Measurements from ENCODE around the gene TRIML2. TPM values are rescaled to one million over a fixed set of nuclear protein-coding genes. Genes with fewer than 3 reads are reported as not detected.

Gene TRIML2
- polyA plus RNA-seq, 1 of the 3 experiments (the other 2 are of a cell fraction), result not detected

- H3K79me2 ChIP-seq (ENCODE audit: insufficient read depth), result no peaks in the 10 kb centered on the region
- no peaks in the 10 kb centered on the region for H3F3A ChIP-seq (replicated peaks; ENCODE audit: insufficient read depth)
- no peaks in the 10 kb centered on the region for H4K20me1 ChIP-seq (ENCODE audit: insufficient read depth)
- no peak within 1 kb of the TSS for H3K9ac ChIP-seq
- CTCF ChIA-PET, result no interaction called here
- TF ChIP-seq FOXJ3 (CRISPR knock-in tag; IDR thresholded peaks at IDR 0.05) (no peak), REST (IDR thresholded peaks at IDR 0.05; ENCODE audit: low read depth, low read length) (no peak), GATA2 (CRISPR knock-in tag; IDR thresholded peaks at IDR 0.05) (no peak), SIN3A (IDR thresholded peaks at IDR 0.05; ENCODE audit: borderline replicate concordance, low read depth, low read length) (no peak)
- H3K9me2 ChIP-seq, result no peaks in the 10 kb centered on the region
- no peak within 1 kb of the TSS for H2AFZ ChIP-seq (ENCODE audit: low read depth)
- H3K4me1 ChIP-seq (ENCODE audit: control insufficient read depth in 1 of 2, insufficient read depth in 2 of 2, low read depth in 1 of 2, low read length in 1 of 2), result no peaks in the 10 kb centered on the region
- DNase-seq, result no peak
- no peak within 1 kb of the TSS for H3K4me2 ChIP-seq
- no peak within 1 kb of the TSS for H3K4me3 ChIP-seq (ENCODE audit: low read depth in 2 of 2, low read length in 1 of 2)
- no peaks in the 10 kb centered on the region for H3K36me3 ChIP-seq (replicated peaks in 1 of 2; ENCODE audit: control insufficient read depth in 1 of 2, insufficient read depth in 2 of 2, low read length in 1 of 2)
- H3K27me3 ChIP-seq (ENCODE audit: insufficient read depth), result no peaks in the 10 kb centered on the region
- no peaks in the 10 kb centered on the region for H3K9me3 ChIP-seq
- no peak within 1 kb of the TSS for H3K27ac ChIP-seq (ENCODE audit: low read depth in 2 of 2, low read length in 1 of 2)
- WGBS (ENCODE audit: low lambda C conversion rate), result 83% methylated on average over 3 of the region's 3 CpGs
- POLR2A ChIA-PET, result no interaction called here
These were observed 29.7 kb upstream of the TRIML2 start, which contains the start of gene TRIML1 for GRCh38 chr4:188139141-188139540. Gene TRIML1, plus strand, starts transcription at chr4:188139441. Its CDS starts 118 bp downstream, at chr4:188139559.

GRCh38 chr4:188138227-188138626 is 28.8 kb upstream of the TRIML2 start:
- Histone ChIP-seq H4K20me1 (ENCODE audit: insufficient read depth) (no peaks in the 10 kb centered on the region), H3K27me3 (ENCODE audit: insufficient read depth) (no peaks in the 10 kb centered on the region), H3K9me3 (no peaks in the 10 kb centered on the region), H2AFZ (ENCODE audit: low read depth) (no peak overlapping the region), H3K4me2 (no peak overlapping the region), H3K9me2 (no peaks in the 10 kb centered on the region), H3K79me2 (ENCODE audit: insufficient read depth) (no peaks in the 10 kb centered on the region), H3F3A (replicated peaks; ENCODE audit: insufficient read depth) (no peaks in the 10 kb centered on the region), H3K27ac (ENCODE audit: low read depth in 2 of 2, low read length in 1 of 2) (no peak overlapping the region), H3K4me1 (ENCODE audit: control insufficient read depth in 1 of 2, insufficient read depth in 2 of 2, low read depth in 1 of 2, low read length in 1 of 2) (no peaks in the 10 kb centered on the region), H3K9ac (no peak overlapping the region), H3K4me3 (ENCODE audit: low read depth in 2 of 2, low read length in 1 of 2) (no peak overlapping the region), H3K36me3 (replicated peaks in 1 of 2; ENCODE audit: control insufficient read depth in 1 of 2, insufficient read depth in 2 of 2, low read length in 1 of 2) (no peaks in the 10 kb centered on the region)
- ChIA-PET POLR2A (no interaction called here), CTCF (interaction anchor here (0.6 kb wide), 2 partner anchors 278 to 531 kb away, joined by 3 read pairs; no protein-coding TSS in a partner anchor)
- no peak for DNase-seq
- TF ChIP-seq RCOR1 (IDR thresholded peaks at IDR 0.05; ENCODE audit: low read length), result no peak
- 38% methylated on average over 10 of the region's 10 CpGs for WGBS (ENCODE audit: low lambda C conversion rate)

DNA sequence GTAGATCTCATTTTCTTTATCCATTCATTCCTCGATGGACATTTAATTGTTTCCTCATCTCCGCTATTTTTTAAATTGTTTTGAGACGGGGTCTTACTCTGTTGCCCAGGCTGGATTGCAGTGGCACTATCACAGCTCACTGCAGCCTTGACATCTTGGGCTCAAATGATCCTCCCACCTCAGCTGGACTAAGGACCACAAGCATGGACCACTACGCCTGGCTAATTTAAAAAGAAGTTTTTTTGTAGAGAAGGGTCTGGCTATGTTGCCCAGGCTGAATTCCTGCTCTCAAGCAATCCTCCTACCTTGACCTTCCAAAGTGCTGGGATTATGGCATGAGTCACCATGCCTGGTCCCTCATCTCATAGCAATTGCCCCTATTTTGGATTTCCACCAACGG is 22.8 kb upstream of the TRIML2 start:
- Histone ChIP-seq H3K27ac (ENCODE audit: low read depth in 2 of 2, low read length in 1 of 2) (no peak overlapping the region), H3K4me3 (ENCODE audit: low read depth in 2 of 2, low read length in 1 of 2) (no peak overlapping the region), H3K27me3 (ENCODE audit: insufficient read depth) (no peaks in the 10 kb centered on the region), H3F3A (replicated peaks; ENCODE audit: insufficient read depth) (no peaks in the 10 kb centered on the region), H3K4me1 (ENCODE audit: control insufficient read depth in 1 of 2, insufficient read depth in 2 of 2, low read depth in 1 of 2, low read length in 1 of 2) (no peaks in the 10 kb centered on the region), H3K36me3 (replicated peaks in 1 of 2; ENCODE audit: control insufficient read depth in 1 of 2, insufficient read depth in 2 of 2, low read length in 1 of 2) (no peaks in the 10 kb centered on the region), H3K9me2 (no peaks in the 10 kb centered on the region), H3K4me2 (no peak overlapping the region), H4K20me1 (ENCODE audit: insufficient read depth) (no peaks in the 10 kb centered on the region), H3K9me3 (no peaks in the 10 kb centered on the region), H3K9ac (no peak overlapping the region), H3K79me2 (ENCODE audit: insufficient read depth) (no peaks in the 10 kb centered on the region), H2AFZ (ENCODE audit: low read depth) (no peak overlapping the region)
- DNase-seq, result no peak
- 43% methylated on average over 5 of the region's 5 CpGs for WGBS (ENCODE audit: low lambda C conversion rate)
- ChIA-PET CTCF (no interaction called here), POLR2A (no interaction called here)
- TF ChIP-seq MXI1 (IDR thresholded peaks at IDR 0.05; ENCODE audit: low read depth, low read length), result no peak
- no peak for TF ChIP-seq YY1 (IDR thresholded peaks at IDR 0.05; ENCODE audit: low read depth)
- TF ChIP-seq RFX5 (IDR thresholded peaks at IDR 0.05; ENCODE audit: low read length), result no peak
- TF ChIP-seq, protein P1, sequence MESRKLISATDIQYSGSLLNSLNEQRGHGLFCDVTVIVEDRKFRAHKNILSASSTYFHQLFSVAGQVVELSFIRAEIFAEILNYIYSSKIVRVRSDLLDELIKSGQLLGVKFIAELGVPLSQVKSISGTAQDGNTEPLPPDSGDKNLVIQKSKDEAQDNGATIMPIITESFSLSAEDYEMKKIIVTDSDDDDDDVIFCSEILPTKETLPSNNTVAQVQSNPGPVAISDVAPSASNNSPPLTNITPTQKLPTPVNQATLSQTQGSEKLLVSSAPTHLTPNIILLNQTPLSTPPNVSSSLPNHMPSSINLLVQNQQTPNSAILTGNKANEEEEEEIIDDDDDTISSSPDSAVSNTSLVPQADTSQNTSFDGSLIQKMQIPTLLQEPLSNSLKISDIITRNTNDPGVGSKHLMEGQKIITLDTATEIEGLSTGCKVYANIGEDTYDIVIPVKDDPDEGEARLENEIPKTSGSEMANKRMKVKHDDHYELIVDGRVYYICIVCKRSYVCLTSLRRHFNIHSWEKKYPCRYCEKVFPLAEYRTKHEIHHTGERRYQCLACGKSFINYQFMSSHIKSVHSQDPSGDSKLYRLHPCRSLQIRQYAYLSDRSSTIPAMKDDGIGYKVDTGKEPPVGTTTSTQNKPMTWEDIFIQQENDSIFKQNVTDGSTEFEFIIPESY (IDR thresholded peaks at IDR 0.05; ENCODE audit: borderline replicate concordance, low read depth), result no peak
- TF ChIP-seq POLR2AphosphoS5 (IDR thresholded peaks at IDR 0.05; ENCODE audit: low read depth, low read length), result no peak
- TF ChIP-seq RCOR1 (IDR thresholded peaks at IDR 0.05; ENCODE audit: low read length), result no peak
- TF ChIP-seq, protein P2, sequence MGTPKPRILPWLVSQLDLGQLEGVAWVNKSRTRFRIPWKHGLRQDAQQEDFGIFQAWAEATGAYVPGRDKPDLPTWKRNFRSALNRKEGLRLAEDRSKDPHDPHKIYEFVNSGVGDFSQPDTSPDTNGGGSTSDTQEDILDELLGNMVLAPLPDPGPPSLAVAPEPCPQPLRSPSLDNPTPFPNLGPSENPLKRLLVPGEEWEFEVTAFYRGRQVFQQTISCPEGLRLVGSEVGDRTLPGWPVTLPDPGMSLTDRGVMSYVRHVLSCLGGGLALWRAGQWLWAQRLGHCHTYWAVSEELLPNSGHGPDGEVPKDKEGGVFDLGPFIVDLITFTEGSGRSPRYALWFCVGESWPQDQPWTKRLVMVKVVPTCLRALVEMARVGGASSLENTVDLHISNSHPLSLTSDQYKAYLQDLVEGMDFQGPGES (IDR thresholded peaks at IDR 0.05; ENCODE audit: low read depth, low read length), result no peak
- TF ChIP-seq, protein P3, sequence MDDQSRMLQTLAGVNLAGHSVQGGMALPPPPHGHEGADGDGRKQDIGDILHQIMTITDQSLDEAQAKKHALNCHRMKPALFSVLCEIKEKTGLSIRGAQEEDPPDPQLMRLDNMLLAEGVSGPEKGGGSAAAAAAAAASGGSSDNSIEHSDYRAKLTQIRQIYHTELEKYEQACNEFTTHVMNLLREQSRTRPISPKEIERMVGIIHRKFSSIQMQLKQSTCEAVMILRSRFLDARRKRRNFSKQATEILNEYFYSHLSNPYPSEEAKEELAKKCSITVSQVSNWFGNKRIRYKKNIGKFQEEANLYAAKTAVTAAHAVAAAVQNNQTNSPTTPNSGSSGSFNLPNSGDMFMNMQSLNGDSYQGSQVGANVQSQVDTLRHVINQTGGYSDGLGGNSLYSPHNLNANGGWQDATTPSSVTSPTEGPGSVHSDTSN (IDR thresholded peaks at IDR 0.05), result no peak
- no peak for TF ChIP-seq RXRA (IDR thresholded peaks at IDR 0.05; ENCODE audit: borderline replicate concordance, low read depth)
- no peak for TF ChIP-seq ELF1 (IDR thresholded peaks at IDR 0.05)
- TF ChIP-seq SMC3 (IDR thresholded peaks at IDR 0.05; ENCODE audit: low read depth, low read length), result no peak
